ENCODE data around the gene BIRC2.

DNA sequence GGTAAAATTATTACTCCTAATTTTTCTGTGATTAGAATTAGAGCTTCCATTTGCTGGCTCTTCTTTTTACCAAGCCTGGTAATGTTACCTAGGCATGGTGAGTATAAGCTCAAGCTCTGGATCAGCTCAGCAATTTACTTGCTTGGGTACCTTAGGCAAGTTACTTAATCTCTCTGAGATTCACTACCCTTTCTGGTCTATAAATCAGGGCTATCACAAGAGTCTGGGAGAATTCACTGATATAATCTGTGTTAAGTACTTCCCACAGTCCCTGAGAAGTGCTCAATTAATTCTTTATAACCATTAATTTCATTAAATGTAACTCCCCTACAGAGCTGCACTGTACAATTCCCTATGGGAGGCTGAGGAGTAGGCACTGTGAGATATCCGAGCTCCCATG is 61.3 kb downstream of the BIRC2 start:
- TF ChIP-seq CTCF (conservative IDR thresholded peaks at IDR 0.05; ENCODE audit: low read depth, low read length) (no peak), POLR2A (IDR thresholded peaks at IDR 0.05; ENCODE audit: low read depth, low read length) (no peak), RCOR1 (IDR thresholded peaks at IDR 0.05; ENCODE audit: insufficient replicate concordance, low read length) (no peak)
